Muscle of leg (tissue), 11 donors: ENCODE results near the gene SCUBE2. TPM values are rescaled to one million over a fixed set of nuclear protein-coding genes. Genes with fewer than 3 reads are reported as not detected.
A peak's percentile ranks its signal among the peaks of the same experiment; 100 is the strongest.

Experiments used
- DNase-seq: peaks from one replicate; pipeline ENCODE4 v3.0.0; 2013
- H3K27ac ChIP-seq: one replicate; pipeline ENCODE4 v1.5.1; 2013; ENCODE audit warnings: mild to moderate bottlenecking, low read length, control low read depth
- H3K27me3 ChIP-seq: one replicate; pipeline ENCODE4 v1.6.1; 2013; ENCODE audit warnings: low read length; ENCODE audit not compliant: control insufficient read depth, insufficient read depth
- H3K36me3 ChIP-seq: one replicate; pipeline ENCODE4 v1.6.1; 2013; ENCODE audit warnings: low read length; ENCODE audit not compliant: control insufficient read depth, insufficient read depth
- H3K4me1 ChIP-seq: one replicate; pipeline ENCODE4 v1.6.1; 2013; ENCODE audit warnings: low read length; ENCODE audit not compliant: control insufficient read depth, insufficient read depth
- H3K4me3 ChIP-seq: one replicate; pipeline ENCODE4 v1.5.1; 2013; ENCODE audit warnings: low read length, control low read depth
- H3K9me3 ChIP-seq: replicated peaks from 2 replicates; pipeline ENCODE4 v1.6.1; 2013; ENCODE audit warnings: low read depth, low read length; ENCODE audit not compliant: control insufficient read depth
- WGBS: methylation state at CpG from one replicate; pipeline ENCODE4 v1.1.5; 2013; ENCODE audit warnings: missing lambda C conversion rate; ENCODE audit not compliant: insufficient coverage; 5-methylcytosine and 5-hydroxymethylcytosine counted together
- polyA plus RNA-seq, 8 donors: library from polyadenylated mRNA; unstranded; fragments of 120-200 nt; gene quantifications; one replicate each; pipeline versions ENCODE4 v1.2.1 to v1.2.3, GENCODE V29; 2013; ENCODE audit warnings: inconsistent platforms in 1 of 8, low replicate concordance in 1 of 8; ENCODE audit not compliant: insufficient read length in 8 of 8, insufficient read depth in 1 of 8
- total RNA-seq: library from RNA; stranded (reverse); fragments of 120-200 nt; gene quantifications from one replicate; pipeline ENCODE4 v1.2.4, GENCODE V29; 2013

Gene SCUBE2
- total and polyA plus RNA-seq, 9 donors, result 22.8 to 52.9 (median 29.6) TPM

GRCh38 chr11:9076046-9076445 is 15.4 kb downstream of the SCUBE2 start:
- Histone ChIP-seq H3K36me3 (peaks cover 3% of the 10 kb centered on the region), H3K4me1 (peaks cover 13% of the 10 kb centered on the region), H3K4me3 (no peak overlapping the region), H3K27me3 (no peaks in the 10 kb centered on the region), H3K9me3 (no peaks in the 10 kb centered on the region), H3K27ac (no peak overlapping the region)
- DNase-seq, result no peak
- 66% methylated on average over 2 of the region's 3 CpGs for WGBS

- no peak for DNase-seq
- WGBS, result 54% methylated on average over 4 of the region's 4 CpGs
- H3K27me3 ChIP-seq, result no peaks in the 10 kb centered on the region
- no peak overlapping the region for H3K4me3 ChIP-seq
- no peak overlapping the region for H3K27ac ChIP-seq
- H3K9me3 ChIP-seq, result no peaks in the 10 kb centered on the region
- peaks cover 6% of the 10 kb centered on the region for H3K36me3 ChIP-seq
- peaks cover 13% of the 10 kb centered on the region for H3K4me1 ChIP-seq
Measured at GRCh38 chr11:9075556-9075955, 15.8 kb downstream of the SCUBE2 start.

GRCh38 chr11:9074338-9075029 is 16.9 kb downstream of the SCUBE2 start:
- H3K4me1 ChIP-seq, result peaks cover 13% of the 10 kb centered on the region
- DNase-seq, result no peak
- no peak overlapping the region for H3K27ac ChIP-seq
- no peaks in the 10 kb centered on the region for H3K9me3 ChIP-seq
- 82% methylated on average over 9 of the region's 15 CpGs for WGBS
- no peaks in the 10 kb centered on the region for H3K27me3 ChIP-seq
- H3K4me3 ChIP-seq, result no peak overlapping the region
- H3K36me3 ChIP-seq, result peaks cover 7% of the 10 kb centered on the region

GRCh38 chr11:9073466-9074225 is 17.8 kb downstream of the SCUBE2 start:
- DNase-seq, result no peak
- Histone ChIP-seq H3K4me1 (peaks cover 13% of the 10 kb centered on the region), H3K4me3 (no peak overlapping the region), H3K27ac (no peak overlapping the region), H3K9me3 (no peaks in the 10 kb centered on the region), H3K27me3 (no peaks in the 10 kb centered on the region), H3K36me3 (peaks cover 14% of the 10 kb centered on the region)
- WGBS, result 100% methylated on average over 1 of the region's 6 CpGs

GRCh38 chr11:9072626-9073176 is 18.7 kb downstream of the SCUBE2 start:
- no peaks in the 10 kb centered on the region for H3K9me3 ChIP-seq
- no peaks in the 10 kb centered on the region for H3K27me3 ChIP-seq
- H3K27ac ChIP-seq, result peak overlapping the region; percentile 23
- H3K4me1 ChIP-seq, result peaks cover 7% of the 10 kb centered on the region
- 0% methylated on average over 1 of the region's 7 CpGs for WGBS
- peaks cover 19% of the 10 kb centered on the region for H3K36me3 ChIP-seq
- no peak overlapping the region for H3K4me3 ChIP-seq
- DNase-seq, result peak; percentile 75

GRCh38 chr11:9071692-9072091 is 19.7 kb downstream of the SCUBE2 start:
- Histone ChIP-seq H3K4me3 (no peak overlapping the region), H3K9me3 (no peaks in the 10 kb centered on the region), H3K27ac (no peak overlapping the region), H3K27me3 (no peaks in the 10 kb centered on the region), H3K4me1 (peaks cover 4% of the 10 kb centered on the region), H3K36me3 (peaks cover 19% of the 10 kb centered on the region)
- WGBS, result 60% methylated on average over 1 of the region's 3 CpGs
- no peak for DNase-seq

GRCh38 chr11:9070749-9071491 is 20.5 kb downstream of the SCUBE2 start:
- DNase-seq, result no peak
- 82% methylated on average over 8 of the region's 9 CpGs for WGBS
- peaks cover 20% of the 10 kb centered on the region for H3K36me3 ChIP-seq
- no peaks in the 10 kb centered on the region for H3K27me3 ChIP-seq
- no peak overlapping the region for H3K4me3 ChIP-seq
- peaks cover 7% of the 10 kb centered on the region for H3K4me1 ChIP-seq
- no peak overlapping the region for H3K27ac ChIP-seq
- H3K9me3 ChIP-seq, result no peaks in the 10 kb centered on the region

GRCh38 chr11:9069862-9070470 is 21.4 kb downstream of the SCUBE2 start:
- Histone ChIP-seq H3K36me3 (peaks cover 25% of the 10 kb centered on the region), H3K9me3 (no peaks in the 10 kb centered on the region), H3K4me1 (peaks cover 7% of the 10 kb centered on the region), H3K27me3 (no peaks in the 10 kb centered on the region), H3K27ac (no peak overlapping the region), H3K4me3 (no peak overlapping the region)
- WGBS, result 69% methylated on average over 3 of the region's 7 CpGs
- DNase-seq, result no peak

GRCh38 chr11:9069256-9069655 is 22.1 kb downstream of the SCUBE2 start:
- Histone ChIP-seq H3K4me1 (peaks cover 7% of the 10 kb centered on the region), H3K27ac (no peak overlapping the region), H3K9me3 (no peaks in the 10 kb centered on the region), H3K36me3 (peaks cover 25% of the 10 kb centered on the region), H3K27me3 (no peaks in the 10 kb centered on the region), H3K4me3 (no peak overlapping the region)
- WGBS, result 49% methylated on average over 7 of the region's 8 CpGs
- DNase-seq, result no peak
